ENCODE data around the gene SYNDIG1.

SYNDIG1 gene

GRCh38 chr20:24574307-24574706 is 104.9 kb downstream of the SYNDIG1 start:
- in situ Hi-C loops (cut with HindIII; ENCODE audit: low pct_ligation_motif_present, low pct_unique_long_range_greater_than_20kb, low sequenced_read_pairs) = no loop called here
- no peak for DNase-seq

- no peak for DNase-seq
- in situ Hi-C loops (cut with HindIII; ENCODE audit: low pct_ligation_motif_present, low pct_unique_long_range_greater_than_20kb, low sequenced_read_pairs) = no loop called here
Observed at GRCh38 chr20:24574797-24575196, 105.4 kb downstream of the SYNDIG1 start.

- no peak for DNase-seq
- in situ Hi-C loops (cut with HindIII; ENCODE audit: low pct_ligation_motif_present, low pct_unique_long_range_greater_than_20kb, low sequenced_read_pairs) = no loop called here
Observed at GRCh38 chr20:24575811-24576210, 106.4 kb downstream of the SYNDIG1 start.

GRCh38 chr20:24576447-24576846 is 107.0 kb downstream of the SYNDIG1 start:
- DNase-seq = no peak
- in situ Hi-C loops (cut with HindIII; ENCODE audit: low pct_ligation_motif_present, low pct_unique_long_range_greater_than_20kb, low sequenced_read_pairs) = no loop called here

GRCh38 chr20:24577271-24577909 is 108.0 kb downstream of the SYNDIG1 start:
- in situ Hi-C loops (cut with HindIII; ENCODE audit: low pct_ligation_motif_present, low pct_unique_long_range_greater_than_20kb, low sequenced_read_pairs) = no loop called here
- no peak for DNase-seq

- in situ Hi-C loops (cut with HindIII; ENCODE audit: low pct_ligation_motif_present, low pct_unique_long_range_greater_than_20kb, low sequenced_read_pairs) = no loop called here
Observed at GRCh38 chr20:24578567-24579415, 109.4 kb downstream of the SYNDIG1 start.

GRCh38 chr20:24579475-24579874 is 110.0 kb downstream of the SYNDIG1 start:
- no peak for DNase-seq
- in situ Hi-C loops (cut with HindIII; ENCODE audit: low pct_ligation_motif_present, low pct_unique_long_range_greater_than_20kb, low sequenced_read_pairs) = no loop called here

More at GRCh38 chr20:24578567-24579415, 109.4 kb downstream of the SYNDIG1 start:
- no peak for DNase-seq

GRCh38 chr20:24580006-24580405 is 110.6 kb downstream of the SYNDIG1 start:
- no peak for DNase-seq
- in situ Hi-C loops (cut with HindIII; ENCODE audit: low pct_ligation_motif_present, low pct_unique_long_range_greater_than_20kb, low sequenced_read_pairs) = no loop called here

- DNase-seq = no peak
- in situ Hi-C loops (cut with HindIII; ENCODE audit: low pct_ligation_motif_present, low pct_unique_long_range_greater_than_20kb, low sequenced_read_pairs) = no loop called here
Observed at GRCh38 chr20:24580855-24581254, 111.4 kb downstream of the SYNDIG1 start.

- in situ Hi-C loops (cut with HindIII; ENCODE audit: low pct_ligation_motif_present, low pct_unique_long_range_greater_than_20kb, low sequenced_read_pairs) = no loop called here
- DNase-seq = no peak
Observed at GRCh38 chr20:24581443-24582170, 112.2 kb downstream of the SYNDIG1 start.

GRCh38 chr20:24582373-24583168 is 113.1 kb downstream of the SYNDIG1 start:
- DNase-seq = no peak
- in situ Hi-C loops (cut with HindIII; ENCODE audit: low pct_ligation_motif_present, low pct_unique_long_range_greater_than_20kb, low sequenced_read_pairs) = no loop called here

- DNase-seq = no peak
- in situ Hi-C loops (cut with HindIII; ENCODE audit: low pct_ligation_motif_present, low pct_unique_long_range_greater_than_20kb, low sequenced_read_pairs) = no loop called here
Observed at GRCh38 chr20:24583169-24583792, 113.9 kb downstream of the SYNDIG1 start.

GRCh38 chr20:24584078-24584477 is 114.6 kb downstream of the SYNDIG1 start:
- no peak for DNase-seq
- in situ Hi-C loops (cut with HindIII; ENCODE audit: low pct_ligation_motif_present, low pct_unique_long_range_greater_than_20kb, low sequenced_read_pairs) = no loop called here

GRCh38 chr20:24584538-24585356 is 115.3 kb downstream of the SYNDIG1 start:
- DNase-seq = no peak
- in situ Hi-C loops (cut with HindIII; ENCODE audit: low pct_ligation_motif_present, low pct_unique_long_range_greater_than_20kb, low sequenced_read_pairs) = no loop called here

GRCh38 chr20:24585796-24586522 is 116.5 kb downstream of the SYNDIG1 start:
- in situ Hi-C loops (cut with HindIII; ENCODE audit: low pct_ligation_motif_present, low pct_unique_long_range_greater_than_20kb, low sequenced_read_pairs) = no loop called here
- DNase-seq = no peak

- in situ Hi-C loops (cut with HindIII; ENCODE audit: low pct_ligation_motif_present, low pct_unique_long_range_greater_than_20kb, low sequenced_read_pairs) = no loop called here
- no peak for DNase-seq
Observed at GRCh38 chr20:24586523-24586840, 117.1 kb downstream of the SYNDIG1 start.
